H1 (cell line): ENCODE measurements around the gene EN1. TPM values are rescaled to one million over a fixed set of nuclear protein-coding genes. Genes with fewer than 3 reads are reported as not detected.
A peak's percentile ranks its signal among the peaks of the same experiment; 100 is the strongest.

Experiments
- CTCF ChIA-PET: fragments of 300-600 bp; sonication (Branson Sonifier 250); formaldehyde crosslinking; loops from one replicate; lab custom pipeline; 2021; ENCODE audit not compliant: partially characterized antibody; lab: Charles Lee
- POLR2A ChIA-PET: fragments of 300-600 bp; sonication (Branson Sonifier 250); formaldehyde crosslinking; loops from one replicate; lab custom pipeline; 2021; ENCODE audit warnings: inconsistent platforms; ENCODE audit not compliant: partially characterized antibody; lab: Charles Lee
- DNase-seq, 2 experiments: peaks; one replicate each; pipeline versions ENCODE4 v3.0.0 to v3.0.0-alpha.2; 2010 to 2022; ENCODE audit warnings: low spot score in 2 of 2, low read depth in 1 of 2, mixed read lengths in 1 of 2
- FAIRE-seq: peaks from 2 replicates; lab custom pipeline; 2011; peaks lifted over from hg19 to GRCh38; lab: Jason Lieb, UNC
- H2AFZ ChIP-seq: 2 replicates; pipeline ENCODE4 v1.8.1; 2012; ENCODE audit warnings: low read length, inconsistent platforms
- H2AK5ac ChIP-seq: 2 replicates; pipeline ENCODE4 v1.6.1; 2013; ENCODE audit warnings: low read depth, low read length
- H2BK120ac ChIP-seq: replicated peaks from 2 replicates; pipeline ENCODE3; 2013; ENCODE audit warnings: low read depth, low read length, inconsistent platforms
- H2BK12ac ChIP-seq: 2 replicates; pipeline ENCODE4 v1.6.1; 2013; ENCODE audit warnings: low read depth, low read length
- H2BK15ac ChIP-seq: 2 replicates; pipeline ENCODE4 v1.6.1; 2013; ENCODE audit warnings: low read length
- H2BK20ac ChIP-seq: 2 replicates; pipeline ENCODE4 v1.6.1; 2013; ENCODE audit warnings: low read length
- H2BK5ac ChIP-seq: 2 replicates; pipeline ENCODE4 v1.6.1; 2013; ENCODE audit warnings: low read depth, low read length
- H3K14ac ChIP-seq: 2 replicates; pipeline ENCODE4 v1.6.1; 2013; ENCODE audit warnings: inconsistent platforms; ENCODE audit not compliant: insufficient read length
- H3K18ac ChIP-seq: 2 replicates; pipeline ENCODE4 v1.6.1; 2013; ENCODE audit warnings: low read length; ENCODE audit errors: extremely low read depth
- H3K23ac ChIP-seq: 2 replicates; pipeline ENCODE4 v1.6.1; 2013; ENCODE audit warnings: inconsistent platforms; ENCODE audit not compliant: insufficient read length
- H3K23me2 ChIP-seq: 2 replicates; pipeline ENCODE4 v1.6.1; 2013; ENCODE audit warnings: low read depth, low read length
- H3K27ac ChIP-seq: 2 replicates; pipeline ENCODE4 v1.6.1; 2011; ENCODE audit warnings: low read depth, low read length, inconsistent platforms
- H3K27me3 ChIP-seq, 4 experiments: replicated peaks in 1 of 4; 1 replicate in 1 of 4; 2 replicates in 3 of 4; pipeline versions ENCODE4 v1.6.1 to v1.8.1; 2011 to 2013; ENCODE audit warnings: low read length in 3 of 4, mild to moderate bottlenecking in 3 of 4, inconsistent platforms in 2 of 4, mixed read lengths in 2 of 4, moderate library complexity in 1 of 4; ENCODE audit not compliant: control insufficient read depth in 3 of 4, insufficient read depth in 3 of 4; ENCODE audit errors: extremely low read depth in 1 of 4
- H3K36me3 ChIP-seq, 4 experiments: 2 replicates each; pipeline versions ENCODE4 v1.6.1 to v1.8.1; 2011 to 2013; ENCODE audit warnings: mild to moderate bottlenecking in 4 of 4, low read length in 3 of 4, moderate library complexity in 2 of 4, control low read depth in 1 of 4, inconsistent platforms in 1 of 4; ENCODE audit not compliant: insufficient read depth in 4 of 4, control insufficient read depth in 2 of 4
- H3K4ac ChIP-seq: replicated peaks from 2 replicates; pipeline ENCODE3; 2013; ENCODE audit warnings: low read length, low read depth, mixed read lengths, inconsistent platforms; ENCODE audit not compliant: insufficient read length
- H3K4me1 ChIP-seq, 4 experiments: replicated peaks in 1 of 4; 1 replicate in 1 of 4; 2 replicates in 3 of 4; pipeline versions ENCODE4 v1.6.1 to v1.8.1; 2011 to 2013; ENCODE audit warnings: low read length in 3 of 4, inconsistent platforms in 2 of 4, mixed read lengths in 1 of 4; ENCODE audit not compliant: insufficient read depth in 4 of 4, control insufficient read depth in 3 of 4
- H3K4me2 ChIP-seq, 2 experiments: 2 replicates each; pipeline versions ENCODE4 v1.6.1 to v1.8.1; 2011 to 2013; ENCODE audit warnings: low read depth in 2 of 2, low read length in 2 of 2, control low read depth in 1 of 2, inconsistent platforms in 1 of 2, mild to moderate bottlenecking in 1 of 2; ENCODE audit not compliant: insufficient read depth in 1 of 2
- H3K4me3 ChIP-seq, 4 experiments: fragments of 200-600, 300-600 bp in 1 of 4; sonication (generic), shearing (Covaris generic), sonication (Bioruptor Twin) in 1 of 4; 2 replicates each; pipeline versions ENCODE4 v1.5.1 to v1.8.1; 2011 to 2016; ENCODE audit warnings: low read length in 4 of 4, low read depth in 3 of 4, control low read depth in 2 of 4, inconsistent platforms in 2 of 4, mild to moderate bottlenecking in 2 of 4, mixed read lengths in 1 of 4, moderate library complexity in 1 of 4; ENCODE audit not compliant: insufficient read depth in 2 of 4; ENCODE audit errors: extremely low read depth in 1 of 4
- H3K56ac ChIP-seq: replicated peaks from 2 replicates; pipeline ENCODE3; 2013; ENCODE audit warnings: low read depth, mild to moderate bottlenecking, mixed read lengths, low read length, inconsistent platforms; ENCODE audit not compliant: insufficient read length
- H3K79me1 ChIP-seq: 2 replicates; pipeline ENCODE4 v1.6.1; 2013; ENCODE audit warnings: low read depth, low read length, control low read depth
- H3K79me2 ChIP-seq, 2 experiments: 2 replicates each; pipeline versions ENCODE4 v1.6.1 to v1.8.1; 2012 to 2013; ENCODE audit warnings: low read length in 2 of 2, mild to moderate bottlenecking in 2 of 2, inconsistent platforms in 1 of 2; ENCODE audit not compliant: insufficient read depth in 2 of 2, control insufficient read depth in 1 of 2
- H3K9ac ChIP-seq, 4 experiments: replicated peaks in 1 of 4; 1 replicate in 1 of 4; 2 replicates in 3 of 4; pipeline versions ENCODE4 v1.6.1 to v1.8.1; 2011 to 2013; ENCODE audit warnings: low read depth in 3 of 4, low read length in 3 of 4, control low read depth in 2 of 4, mild to moderate bottlenecking in 2 of 4, moderate library complexity in 2 of 4, inconsistent platforms in 1 of 4; ENCODE audit errors: extremely low read depth in 1 of 4
- H3K9me3 ChIP-seq, 2 experiments: 2 replicates each; pipeline versions ENCODE4 v1.6.1 to v1.8.1; 2012 to 2013; ENCODE audit warnings: mild to moderate bottlenecking in 2 of 2, moderate library complexity in 2 of 2, control low read depth in 1 of 2, inconsistent platforms in 1 of 2, low read depth in 1 of 2, low read length in 1 of 2, mixed read lengths in 1 of 2; ENCODE audit not compliant: insufficient read depth in 2 of 2
- H4K20me1 ChIP-seq, 2 experiments: replicated peaks in 1 of 2; 2 replicates each; pipeline versions ENCODE3 to v1.8.1; 2011 to 2013; ENCODE audit warnings: inconsistent platforms in 2 of 2, low read length in 2 of 2, mild to moderate bottlenecking in 1 of 2; ENCODE audit not compliant: insufficient read depth in 2 of 2, control insufficient read depth in 1 of 2
- H4K5ac ChIP-seq: 2 replicates; pipeline ENCODE4 v1.6.1; 2013; ENCODE audit warnings: low read length, low read depth, mixed read lengths, inconsistent platforms; ENCODE audit not compliant: insufficient read length
- H4K8ac ChIP-seq: 2 replicates; pipeline ENCODE4 v1.8.0; 2013; ENCODE audit warnings: mild to moderate bottlenecking, moderate library complexity, low read length, inconsistent platforms; ENCODE audit not compliant: insufficient read depth; ENCODE audit errors: extremely low read depth
- H4K91ac ChIP-seq: replicated peaks from 2 replicates; pipeline ENCODE3; 2013; ENCODE audit warnings: low read length, mixed read lengths, inconsistent platforms; ENCODE audit not compliant: insufficient read length
- CTBP2 ChIP-seq: IDR thresholded peaks from 2 replicates; pipeline ENCODE4 v1.7.0; 2011; ENCODE audit warnings: borderline replicate concordance, mild to moderate bottlenecking, moderate library complexity, mixed read lengths, low read length; ENCODE audit not compliant: insufficient read depth, insufficient read length
- HDAC2 ChIP-seq, 2 experiments: fragments of 300-600 bp in 1 of 2; sonication (generic) in 1 of 2; IDR thresholded peaks; 2 replicates each; pipeline ENCODE4 v1.6.1; 2011 to 2012; ENCODE audit warnings: low read depth in 2 of 2, low read length in 2 of 2, mild to moderate bottlenecking in 2 of 2, moderate library complexity in 2 of 2, borderline replicate concordance in 1 of 2, inconsistent platforms in 1 of 2
- KDM5A ChIP-seq: fragments of 200-600 bp; IDR thresholded peaks from 2 replicates; pipeline ENCODE4 v1.7.1; 2012; ENCODE audit warnings: mild to moderate bottlenecking, low read length, inconsistent platforms, mixed read lengths
- MAFK ChIP-seq: IDR thresholded peaks from 2 replicates; pipeline ENCODE4 v1.6.1; 2012; ENCODE audit warnings: low read depth, mild to moderate bottlenecking, improper control_type of control experiment, low read length
- MAX ChIP-seq: IDR thresholded peaks from 2 replicates; pipeline ENCODE4 v1.6.1; 2012; ENCODE audit warnings: inconsistent platforms
- NANOG ChIP-seq: IDR thresholded peaks from 2 replicates; pipeline ENCODE4 v1.6.1; 2011; ENCODE audit warnings: low read length, low read depth, mild to moderate bottlenecking, inconsistent platforms; ENCODE audit not compliant: insufficient read depth, poor library complexity, severe bottlenecking
- RAD21 ChIP-seq, 2 experiments: IDR thresholded peaks in 1 of 2; conservative IDR thresholded peaks in 1 of 2; 2 replicates each; pipeline ENCODE4 v1.6.1; 2011; ENCODE audit warnings: low read depth in 2 of 2, low read length in 2 of 2, improper control_type of control experiment in 1 of 2, inconsistent platforms in 1 of 2, mild to moderate bottlenecking in 1 of 2, moderate library complexity in 1 of 2
- RBBP5 ChIP-seq: IDR thresholded peaks from 2 replicates; pipeline ENCODE4 v1.7.1; 2012; ENCODE audit warnings: low read depth, mild to moderate bottlenecking, inconsistent platforms, low read length, moderate library complexity, borderline replicate concordance
- TAF7 ChIP-seq: optimal IDR thresholded peaks from 2 replicates; pipeline ENCODE3; 2011; ENCODE audit warnings: low read depth, mild to moderate bottlenecking, inconsistent platforms, low read length, moderate library complexity, borderline replicate concordance
- WGBS, 2 experiments: shearing (Covaris generic) in 1 of 2; methylation state at CpG; one replicate each; pipeline versions ENCODE4 v1.1.6 to v1.1.7; 2013 to 2015; ENCODE audit warnings: low lambda C conversion rate in 2 of 2, mixed read lengths in 2 of 2, inconsistent platforms in 1 of 2, low coverage in 1 of 2, missing lambda C conversion rate in 1 of 2; ENCODE audit not compliant: insufficient replicate concordance in 2 of 2, insufficient coverage in 1 of 2, insufficient read length in 1 of 2; ENCODE audit errors: extremely low coverage in 1 of 2, missing lambda C conversion rate in 1 of 2; 5-methylcytosine and 5-hydroxymethylcytosine counted together
- polyA plus RNA-seq, 7 experiments: library from polyadenylated mRNA; depleted of rRNA in 3 of 7; stranded (reverse) in 5 of 7; unstranded in 2 of 7; fragments of >200 nt in 5 of 7; fragments of 200-250 nt in 2 of 7; gene quantifications; 1 replicate in 5 of 7; 2 replicates in 1 of 7; 4 replicates in 1 of 7; pipeline versions ENCODE4 v1.2.1 to v1.2.3, GENCODE V29; 2011 to 2013; ENCODE audit warnings: missing spikeins in 2 of 7, mixed read lengths in 2 of 7
- total RNA-seq: library from RNA; stranded (reverse); fragmentation: NEBNext Ultra II Directional; extraction: Animal tissue kit (Norgen Biotek cat#: 25700); gene quantifications from 2 replicates; pipeline ENCODE4 v1.2.1, GENCODE V29; 2021

The EN1 gene
- total and polyA plus RNA-seq, 2 of the 8 experiments (the other 6 are each of a cell fraction or from before 2014, with no cell fraction given) = not detected

GRCh38 chr2:118854507-118855345 lies 7.3 kb upstream of the EN1 start:
- ChIA-PET CTCF (interaction anchor here (0.6 to 7.4 kb wide), 55 partner anchors 9 to 701 kb away, joined by 3 to 84 read pairs (median 4); partner anchors contain the start of gene EN1), POLR2A (interaction anchor here (0.6 to 1.9 kb wide), 3 partner anchors 10 to 637 kb away, joined by 3 to 10 read pairs (median 5); no protein-coding TSS in a partner anchor)
- H3K56ac ChIP-seq = no peak overlapping the region
- no peak overlapping the region for H4K8ac ChIP-seq
- H3K4me2 ChIP-seq = peak overlapping the region; percentile 65 to 71
- no peaks in the 10 kb centered on the region for H3K79me2 ChIP-seq
- no peak overlapping the region for H2BK5ac ChIP-seq
- no peak for FAIRE-seq
- H3K14ac ChIP-seq = no peak overlapping the region
- H3K23me2 ChIP-seq = peaks cover 5% of the 10 kb centered on the region; the same call in 1 of the 2 replicates
- H3K18ac ChIP-seq = no peak overlapping the region; the same call in 1 of the 2 replicates
- H3K27me3 ChIP-seq = peaks cover 88 to 100% (median 96%) of the 10 kb centered on the region in 4 experiments
- no peak overlapping the region for H2AK5ac ChIP-seq
- H3K4me1 ChIP-seq = peaks cover 2 to 64% (median 41%) of the 10 kb centered on the region in 4 experiments
- no peak overlapping the region for H2AFZ ChIP-seq
- H3K4ac ChIP-seq = no peak overlapping the region
- peak in 1 of 2 experiments; percentile 66 for DNase-seq
- no peak overlapping the region for H2BK120ac ChIP-seq
- no peak overlapping the region for H3K27ac ChIP-seq
- H2BK20ac ChIP-seq = no peak overlapping the region
- H4K91ac ChIP-seq = no peak overlapping the region
- H3K79me1 ChIP-seq = no peaks in the 10 kb centered on the region
- H2BK15ac ChIP-seq = no peak overlapping the region
- H3K23ac ChIP-seq = no peak overlapping the region
- H4K5ac ChIP-seq = no peak overlapping the region
- H3K36me3 ChIP-seq = peaks cover 0 to 10% (median 0%) of the 10 kb centered on the region in 4 experiments; a peak in 1 of 8 replicates
- no peaks in the 10 kb centered on the region for H3K9me3 ChIP-seq
- 1% methylated on average over 32 of the region's 33 CpGs; no CpG with 5 or more reads in 1 of the 2 experiments for WGBS, 2 experiments
- H3K9ac ChIP-seq = no peak overlapping the region
- H4K20me1 ChIP-seq = peaks cover 21 to 22% of the 10 kb centered on the region in 2 experiments
- H3K4me3 ChIP-seq = peak overlapping the region; percentile 1 to 56 (median 7); a peak in 5 of 8 replicates
- H2BK12ac ChIP-seq = no peak overlapping the region
- TF ChIP-seq NANOG (no peak), MAX (0 out of 2 replicates have a peak, but pooled peaks have one; percentile 9), TAF7 (no peak), CTBP2 (peak; percentile 43), RBBP5 (no peak), MAFK (no peak), HDAC2 (IDR thresholded peaks at IDR 0.05; ENCODE audit: borderline replicate concordance in 1 of 2, low read depth in 2 of 2, low read length in 2 of 2) (0 out of 4 replicates have a peak, but pooled peaks of 1 of the 2 experiments have one; percentile 6), RAD21 (IDR thresholded peaks at IDR 0.05 in 1 of 2, conservative IDR thresholded peaks at IDR 0.05 in 1 of 2; ENCODE audit: low read depth in 2 of 2, low read length in 2 of 2) (no peak), KDM5A (no peak)
